Measurements from ENCODE around the gene DNAH14.
"Not testable (repeated sequence)": the region's sequence is repeated elsewhere in the genome, so short reads cannot be mapped to it uniquely, and the experiment has no call there.

The DNAH14 gene

GRCh38 chr1:224929335-224930237 lies at the start of gene DNAH14:
Gene DNAH14 (plus strand): TSS chr1:224929675. CDS start chr1:224952703, 23,028 bp downstream.
- DNase-seq (ENCODE audit: extremely low read depth in 1 of 2, low read depth in 1 of 2): no peak

GRCh38 chr1:224880593-224881307 lies 48.7 kb upstream of the DNAH14 start:
- no peak for DNase-seq (ENCODE audit: extremely low read depth in 1 of 2, low read depth in 1 of 2)

DNA sequence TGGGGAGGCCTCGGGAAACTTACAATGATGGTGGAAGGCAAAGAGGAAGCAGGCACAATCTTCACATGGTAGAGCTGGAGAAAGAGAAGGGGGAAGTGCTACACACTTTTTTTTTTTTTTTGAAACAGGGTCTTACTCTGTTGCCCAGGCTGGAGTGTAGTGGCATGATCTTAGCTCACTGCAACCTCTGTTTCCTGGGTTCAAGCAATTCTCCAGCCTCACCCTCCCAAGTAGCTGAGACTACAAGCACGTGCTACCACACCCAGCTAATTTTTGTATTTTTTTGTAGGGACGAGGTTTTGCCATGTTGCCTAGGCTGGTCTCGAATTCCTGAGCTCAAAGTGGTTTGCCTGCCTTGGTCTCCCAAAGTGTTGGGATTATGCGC lies 48.2 kb upstream of the DNAH14 start:
- not testable (repeated sequence) for DNase-seq (ENCODE audit: extremely low read depth in 1 of 2, low read depth in 1 of 2)

DNA sequence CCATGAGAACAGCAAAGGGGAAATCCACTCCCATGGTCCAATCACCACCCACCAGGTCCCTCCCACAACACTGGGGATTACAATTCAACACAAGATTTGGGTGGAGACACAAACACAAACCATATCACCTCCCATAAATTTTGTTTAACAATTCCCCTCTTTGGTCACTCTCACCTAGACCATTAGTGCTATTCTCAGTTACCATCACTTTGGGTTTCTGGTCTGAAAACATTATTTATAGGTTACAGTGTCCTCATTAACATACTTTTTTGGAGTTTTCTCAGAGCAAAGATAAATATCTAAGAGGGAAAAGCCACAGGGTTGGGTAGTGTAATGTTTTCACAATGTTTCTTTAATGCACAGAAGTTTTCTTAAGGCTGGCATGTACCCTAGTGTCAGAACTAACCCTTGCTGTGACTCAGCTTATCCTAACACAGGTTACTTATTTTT lies 47.7 kb upstream of the DNAH14 start:
- DNase-seq (ENCODE audit: extremely low read depth in 1 of 2, low read depth in 1 of 2): no peak

- no peak for DNase-seq (ENCODE audit: extremely low read depth in 1 of 2, low read depth in 1 of 2)
Measured at GRCh38 chr1:224882264-224882663, 47.2 kb upstream of the DNAH14 start.

DNA sequence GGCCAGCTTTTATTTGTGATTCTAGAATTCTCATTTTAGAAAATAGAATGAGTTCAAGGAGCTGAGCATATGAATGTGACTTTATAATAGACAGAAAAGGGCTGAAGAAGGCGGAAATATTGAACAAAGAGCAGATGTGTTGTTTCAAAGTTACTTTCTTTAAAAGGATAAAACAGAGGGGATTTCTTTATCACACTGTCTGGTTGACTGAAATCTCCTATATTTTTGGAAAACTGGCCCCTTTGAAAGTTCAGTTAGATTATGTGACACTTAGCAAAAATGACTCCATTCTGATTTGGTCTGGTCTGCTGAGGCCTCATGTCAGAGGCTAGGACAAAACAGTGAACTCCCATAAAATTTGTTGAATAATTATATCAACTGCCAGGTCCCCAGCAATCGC lies 46.4 kb upstream of the DNAH14 start:
- no peak for DNase-seq (ENCODE audit: extremely low read depth in 1 of 2, low read depth in 1 of 2)

- DNase-seq (ENCODE audit: extremely low read depth in 1 of 2, low read depth in 1 of 2): no peak
Measured at GRCh38 chr1:224884361-224884801, 45.1 kb upstream of the DNAH14 start.

- not testable (repeated sequence) for DNase-seq (ENCODE audit: extremely low read depth in 1 of 2, low read depth in 1 of 2)
Measured at GRCh38 chr1:224885376-224885775, 44.1 kb upstream of the DNAH14 start.

DNA sequence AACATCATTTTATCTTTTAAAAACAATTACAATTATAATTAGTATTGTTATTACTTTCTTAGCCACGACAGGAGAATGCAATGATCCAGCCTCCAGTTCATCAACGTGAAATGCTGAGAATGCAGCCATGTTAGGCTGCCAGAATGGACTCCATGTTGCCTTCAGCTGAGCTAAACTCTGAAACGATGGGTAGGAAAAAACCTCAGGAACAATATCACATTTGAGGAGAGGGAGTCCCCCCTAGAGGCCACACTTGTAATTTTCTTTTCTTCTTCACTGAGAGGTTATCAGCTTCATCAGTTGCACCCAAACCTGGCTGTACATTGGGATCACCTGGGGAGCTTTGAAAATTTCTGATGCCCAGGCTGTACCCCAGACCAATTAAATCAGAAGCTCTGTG lies 34.6 kb upstream of the DNAH14 start:
- DNase-seq (ENCODE audit: extremely low read depth in 1 of 2, low read depth in 1 of 2): no peak

- DNase-seq (ENCODE audit: extremely low read depth in 1 of 2, low read depth in 1 of 2): no peak
Measured at GRCh38 chr1:224896130-224896781, 33.2 kb upstream of the DNAH14 start.

- DNase-seq (ENCODE audit: extremely low read depth in 1 of 2, low read depth in 1 of 2): no peak
Measured at GRCh38 chr1:224897529-224898327, 31.7 kb upstream of the DNAH14 start.

DNA sequence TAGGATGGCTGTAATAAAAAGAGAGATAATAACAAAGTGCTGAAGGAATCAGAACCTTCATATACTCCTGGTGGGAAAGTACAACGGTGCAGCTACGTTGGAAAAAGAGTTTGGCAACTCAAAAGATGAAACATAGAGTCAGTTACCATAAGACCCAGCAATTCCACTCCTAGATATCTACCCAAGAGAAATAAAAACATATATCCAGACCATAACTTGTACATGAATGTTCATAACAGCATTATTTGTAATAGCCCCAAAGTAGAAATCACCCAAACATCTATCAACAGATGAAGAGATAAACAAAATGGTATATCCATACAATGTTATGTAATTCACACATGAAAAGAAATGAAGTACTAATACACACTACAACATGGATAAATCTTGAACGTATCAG lies 30.5 kb upstream of the DNAH14 start:
- no peak for DNase-seq (ENCODE audit: extremely low read depth in 1 of 2, low read depth in 1 of 2)

DNA sequence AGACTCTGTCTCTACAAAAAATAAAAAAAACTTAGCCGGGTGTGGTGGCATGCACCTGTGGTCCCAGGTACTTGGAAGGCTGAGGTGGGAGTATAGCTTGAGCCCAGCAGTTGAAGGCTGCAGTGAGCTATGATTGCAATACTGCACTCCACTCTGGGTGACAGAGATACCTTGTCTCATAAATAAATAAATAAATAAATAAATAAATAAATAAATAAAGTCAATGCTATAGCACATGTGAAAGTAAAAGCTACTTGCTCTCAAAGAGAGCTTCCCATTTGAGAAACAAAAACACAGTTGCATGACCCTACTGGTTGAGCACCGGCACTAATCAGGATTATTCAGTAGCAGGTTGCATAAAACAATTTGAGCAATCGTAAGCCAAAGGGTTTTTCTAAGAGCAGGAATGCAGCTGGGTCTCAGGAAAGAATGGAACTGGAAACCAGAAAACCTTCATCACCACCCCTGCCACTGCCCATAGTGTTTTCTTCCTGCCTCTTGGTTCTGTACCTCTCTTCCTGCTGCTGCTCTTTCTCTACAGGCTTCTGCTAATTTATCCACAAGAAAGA lies 29.3 kb upstream of the DNAH14 start:
- DNase-seq (ENCODE audit: extremely low read depth in 1 of 2, low read depth in 1 of 2): no peak

DNA sequence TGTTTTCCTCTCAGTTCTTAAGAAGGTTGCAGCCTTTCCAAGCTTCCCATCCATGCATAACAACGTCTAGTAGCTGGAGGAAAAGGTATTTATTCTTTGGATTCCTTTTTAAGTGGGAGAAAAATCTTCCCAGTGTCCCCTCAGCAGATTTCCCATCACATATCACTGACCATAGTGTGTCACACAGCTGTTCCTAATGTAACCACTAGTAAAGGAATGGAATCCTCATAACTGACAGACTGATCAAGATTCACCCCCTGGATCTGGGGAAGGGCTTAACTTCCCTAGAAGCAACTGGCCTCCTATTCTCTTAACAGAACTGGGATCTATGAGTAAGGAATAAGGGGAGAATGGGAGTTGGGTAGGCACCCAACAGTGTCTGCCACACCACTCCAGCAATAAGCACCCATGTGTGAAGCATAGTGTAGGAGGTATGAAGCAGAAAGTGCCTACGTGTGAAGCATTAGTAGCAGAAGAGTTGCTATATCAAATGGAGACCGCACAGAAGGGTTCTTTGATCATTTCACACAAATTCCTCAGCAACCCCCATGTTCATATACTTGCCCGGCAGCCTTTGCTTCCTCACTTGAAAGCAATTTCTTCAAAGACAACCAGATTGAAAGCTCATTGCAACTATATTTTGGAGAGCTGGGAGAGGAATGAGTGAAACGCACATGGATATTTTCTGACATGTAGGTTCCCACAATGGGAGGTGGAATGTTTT lies 28.2 kb upstream of the DNAH14 start:
- DNase-seq (ENCODE audit: extremely low read depth in 1 of 2, low read depth in 1 of 2): no peak

- DNase-seq (ENCODE audit: extremely low read depth in 1 of 2, low read depth in 1 of 2): no peak
Measured at GRCh38 chr1:224903955-224904354, 25.5 kb upstream of the DNAH14 start.

DNA sequence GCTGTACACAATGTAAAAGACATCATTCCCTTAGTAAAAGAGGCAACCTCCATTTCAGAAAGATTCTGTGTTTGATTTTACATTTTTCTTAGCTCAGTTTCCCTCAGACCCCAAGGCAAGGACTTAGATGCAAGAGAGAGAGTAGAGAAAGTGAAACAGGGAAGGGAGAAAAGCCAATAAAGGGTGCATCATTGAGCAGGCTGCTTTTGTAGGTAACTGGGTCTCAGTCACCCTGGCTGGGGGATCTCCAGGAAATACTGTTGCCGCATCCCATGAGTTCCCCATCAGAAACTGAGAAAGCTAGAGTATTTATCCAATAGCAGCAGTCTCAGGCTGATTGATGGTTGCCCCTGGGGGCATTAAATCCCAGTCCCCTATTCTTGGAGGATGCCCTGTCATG lies 23.1 kb upstream of the DNAH14 start:
- no peak for DNase-seq (ENCODE audit: extremely low read depth in 1 of 2, low read depth in 1 of 2)

GRCh38 chr1:224911217-224911616 lies 18.3 kb upstream of the DNAH14 start:
- no peak for DNase-seq (ENCODE audit: extremely low read depth in 1 of 2, low read depth in 1 of 2)

DNA sequence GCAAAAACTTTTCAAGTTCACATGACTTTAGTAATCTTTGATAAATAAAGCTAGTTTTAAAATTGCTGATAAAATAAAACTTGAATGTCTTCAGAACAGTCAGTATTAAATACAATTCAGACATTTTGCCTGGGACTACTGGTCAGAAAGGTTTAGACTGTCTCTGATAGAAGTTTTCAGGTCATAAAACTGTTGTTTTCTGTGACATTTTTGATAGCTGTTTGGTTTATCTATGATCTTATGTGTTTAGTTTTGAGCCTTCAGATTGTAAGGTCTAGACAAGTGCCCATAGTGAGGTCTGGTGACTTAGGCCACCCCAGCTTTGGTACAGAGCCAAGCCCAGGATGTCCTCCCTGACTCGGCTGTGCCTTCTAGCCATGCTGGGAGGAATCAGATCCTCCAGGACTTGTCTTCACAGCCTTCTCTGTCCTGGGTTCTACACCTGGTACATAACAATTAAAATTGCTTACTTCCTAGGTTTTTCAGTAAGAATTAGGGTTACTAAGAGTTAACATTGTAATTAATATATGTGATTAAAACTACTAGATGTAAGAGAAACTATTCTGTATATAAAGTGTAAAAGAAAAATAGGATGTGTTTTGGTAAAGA lies 15.1 kb upstream of the DNAH14 start:
- DNase-seq (ENCODE audit: extremely low read depth in 1 of 2, low read depth in 1 of 2): no peak

GRCh38 chr1:224919508-224919907 lies 10.0 kb upstream of the DNAH14 start:
- no peak for DNase-seq (ENCODE audit: extremely low read depth in 1 of 2, low read depth in 1 of 2)

Data from stimulated activated CD8-positive, alpha-beta memory T cell treated with anti-CD3 and anti-CD28 coated beads, Interleukin-7, amount 100 ng/mL, for 48 hours (primary cell).